GM18870 (cell line): Measurements from ENCODE around the gene GGCT.

Experiments
- ATAC-seq: cut with Tn5 transposase; IDR thresholded peaks from one replicate; pipeline ENCODE4 v1.9.1; 2021; ENCODE audit warnings: moderate library complexity; ENCODE audit not compliant: unreplicated experiment

GGCT gene

GRCh38 chr7:30465046-30465810 is 39.4 kb downstream of the GGCT start:
- no peak for ATAC-seq

DNA sequence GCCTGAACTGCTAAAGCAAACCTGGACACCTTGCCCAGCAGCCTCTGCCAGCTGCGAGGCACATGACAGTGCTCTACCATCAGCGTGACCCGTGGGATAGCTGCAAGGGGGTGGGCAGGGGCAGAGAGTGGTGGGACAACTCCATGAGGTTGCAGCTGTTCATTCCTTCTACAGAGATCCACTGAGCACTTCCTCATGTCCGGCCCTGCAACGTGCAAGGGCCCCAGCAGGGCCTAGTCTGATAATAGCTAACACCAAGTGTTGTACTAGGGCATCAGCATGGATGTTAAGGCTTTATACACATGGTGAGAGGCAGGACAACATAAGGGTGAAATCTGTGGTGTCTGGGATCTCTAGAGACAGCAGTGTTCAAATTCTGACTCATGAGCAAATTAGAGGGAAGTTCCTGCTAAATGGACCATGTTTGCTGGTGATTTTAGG is 40.4 kb downstream of the GGCT start:
- ATAC-seq: no peak

DNA sequence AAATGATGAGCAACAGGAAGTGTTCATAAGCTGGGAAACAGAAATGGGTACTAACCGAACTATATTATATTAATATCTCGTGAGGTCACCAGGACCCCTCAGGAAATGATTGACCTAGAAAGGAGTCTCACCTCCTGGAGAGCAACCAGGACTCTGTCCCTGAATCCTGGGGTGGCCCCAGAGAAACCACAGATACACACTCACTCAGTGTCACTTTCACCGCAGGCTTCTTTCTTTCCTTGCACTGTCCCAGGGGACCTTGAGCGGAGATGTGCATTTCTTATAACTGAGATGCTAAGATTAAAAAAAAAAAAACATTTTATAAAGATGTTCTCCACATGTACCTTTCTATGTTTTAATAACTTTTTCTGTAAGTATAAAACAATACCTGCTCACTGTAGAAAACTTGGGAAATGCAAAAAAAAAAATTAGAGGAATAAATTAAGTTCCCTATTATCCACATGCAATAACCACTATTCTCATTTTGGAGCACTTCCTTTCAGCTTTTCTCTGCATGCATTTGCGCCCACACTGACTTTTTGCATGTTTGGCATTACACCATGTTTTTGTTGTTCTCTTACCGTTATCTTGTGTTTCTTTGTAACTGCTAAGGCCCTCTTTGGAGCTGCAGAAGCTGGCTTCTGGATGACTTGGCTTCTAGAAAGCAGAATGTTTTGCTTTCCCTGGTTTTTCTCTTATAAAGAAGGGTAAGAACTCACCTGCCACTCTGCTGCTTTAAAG is 41.1 kb downstream of the GGCT start:
- peak; percentile 55 for ATAC-seq

- ATAC-seq: no peak
These were observed 42.5 kb downstream of the GGCT start for GRCh38 chr7:30462179-30462578.

GRCh38 chr7:30460246-30460633 is 44.4 kb downstream of the GGCT start:
- no peak for ATAC-seq

DNA sequence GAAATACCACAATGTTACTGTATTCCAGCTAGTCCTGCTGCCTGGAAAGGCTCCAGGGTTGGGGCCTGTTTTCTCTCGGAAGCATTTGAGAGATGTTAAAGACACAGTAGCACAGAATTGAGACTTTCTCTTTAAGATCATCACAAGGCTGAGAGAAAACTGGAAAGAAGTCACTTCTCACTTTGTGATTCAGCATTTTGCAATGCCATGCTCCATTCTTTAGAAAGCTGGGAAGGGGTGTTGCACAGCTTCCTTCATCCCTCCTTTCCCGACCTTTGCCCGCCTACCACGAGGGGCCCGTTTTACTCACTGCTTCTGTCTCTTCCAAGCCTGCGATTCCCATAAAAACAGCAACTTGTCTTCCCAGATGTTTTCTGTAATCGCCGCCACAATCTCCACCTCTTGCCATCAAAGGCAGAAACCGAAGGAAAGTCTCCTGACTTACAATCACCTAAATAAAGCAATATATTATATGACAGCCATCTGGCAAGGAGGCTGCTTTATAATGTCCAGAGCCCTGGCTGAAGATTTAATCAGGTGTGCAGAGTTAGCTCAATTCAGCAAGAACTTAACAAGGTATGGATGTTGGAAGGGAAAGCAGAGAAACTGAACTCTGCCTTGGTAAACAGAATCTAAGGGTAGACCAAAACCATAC is 44.9 kb downstream of the GGCT start:
- ATAC-seq: no peak

DNA sequence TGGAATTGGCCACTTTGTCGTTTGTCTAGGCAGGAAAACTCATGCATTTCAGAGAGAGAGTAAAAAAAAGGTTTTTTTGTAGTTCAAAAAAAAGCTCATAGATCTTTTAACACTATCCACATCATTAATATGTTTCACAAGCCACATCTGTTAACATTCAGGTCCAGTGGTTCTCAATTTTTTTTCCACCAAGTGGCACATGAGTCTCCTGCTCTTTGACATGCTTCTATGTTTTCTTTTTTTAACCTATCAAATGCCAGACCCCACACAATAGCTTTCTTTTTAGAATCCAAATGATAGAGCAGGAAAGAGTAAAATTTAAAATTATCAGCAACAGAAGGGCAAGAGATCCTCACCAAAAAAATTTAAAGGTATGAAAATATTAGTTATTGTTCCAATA is 46.3 kb downstream of the GGCT start:
- no peak for ATAC-seq

- no peak for ATAC-seq
These were observed 50.7 kb downstream of the GGCT start for GRCh38 chr7:30453921-30454320.

DNA sequence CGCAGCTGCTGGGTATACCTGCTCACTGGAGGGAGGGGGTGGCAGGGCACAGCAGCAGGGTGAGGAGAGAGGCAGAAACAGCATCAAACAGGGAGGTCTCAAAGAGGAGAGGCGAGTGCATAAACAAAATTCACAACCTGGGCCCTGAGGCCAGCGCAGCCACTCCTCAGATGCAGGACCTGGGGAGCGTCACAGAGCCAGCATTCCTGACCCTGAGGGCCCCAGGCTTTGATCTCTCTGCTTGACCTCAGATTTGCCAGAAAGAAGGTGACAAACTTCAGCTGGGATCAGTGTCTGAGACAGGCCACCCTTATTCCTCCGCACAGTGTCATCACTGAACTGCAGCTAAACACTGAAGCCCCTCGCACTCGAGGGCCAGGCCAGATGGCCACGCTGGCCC is 51.6 kb downstream of the GGCT start:
- ATAC-seq: no peak

DNA sequence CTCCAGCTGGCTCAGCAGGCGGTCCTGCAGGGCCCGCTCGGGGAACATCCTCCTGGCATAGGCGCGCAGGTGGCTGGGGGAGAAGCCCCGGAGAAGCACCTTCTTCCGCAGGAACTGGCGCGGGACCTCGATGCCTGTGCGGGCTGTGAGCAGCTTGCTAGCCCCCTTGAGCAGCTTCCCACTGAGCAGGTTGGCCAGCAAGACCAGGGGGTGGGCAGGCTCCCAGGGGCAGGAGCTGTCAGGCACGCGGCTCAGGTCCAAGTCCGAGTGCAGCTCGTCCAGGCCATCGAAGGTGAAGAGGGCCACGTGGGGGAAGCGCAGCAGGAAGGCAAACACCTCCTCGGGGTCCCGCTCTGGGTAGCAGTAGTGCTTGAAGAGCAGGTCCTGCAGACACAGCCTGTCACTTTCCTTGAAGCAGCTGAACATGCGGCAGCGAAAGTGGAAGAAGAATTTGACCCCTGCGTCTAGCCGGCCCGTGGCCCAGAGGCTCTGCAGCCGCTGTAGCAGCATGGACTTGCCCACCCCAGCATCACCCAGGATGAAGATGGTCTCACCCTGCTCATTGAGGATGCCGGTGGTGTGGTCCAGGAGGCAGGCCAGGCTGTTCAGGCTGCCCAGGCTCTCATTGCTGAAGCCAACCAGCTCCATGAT is 52.2 kb downstream of the GGCT start:
- ATAC-seq: no peak

DNA sequence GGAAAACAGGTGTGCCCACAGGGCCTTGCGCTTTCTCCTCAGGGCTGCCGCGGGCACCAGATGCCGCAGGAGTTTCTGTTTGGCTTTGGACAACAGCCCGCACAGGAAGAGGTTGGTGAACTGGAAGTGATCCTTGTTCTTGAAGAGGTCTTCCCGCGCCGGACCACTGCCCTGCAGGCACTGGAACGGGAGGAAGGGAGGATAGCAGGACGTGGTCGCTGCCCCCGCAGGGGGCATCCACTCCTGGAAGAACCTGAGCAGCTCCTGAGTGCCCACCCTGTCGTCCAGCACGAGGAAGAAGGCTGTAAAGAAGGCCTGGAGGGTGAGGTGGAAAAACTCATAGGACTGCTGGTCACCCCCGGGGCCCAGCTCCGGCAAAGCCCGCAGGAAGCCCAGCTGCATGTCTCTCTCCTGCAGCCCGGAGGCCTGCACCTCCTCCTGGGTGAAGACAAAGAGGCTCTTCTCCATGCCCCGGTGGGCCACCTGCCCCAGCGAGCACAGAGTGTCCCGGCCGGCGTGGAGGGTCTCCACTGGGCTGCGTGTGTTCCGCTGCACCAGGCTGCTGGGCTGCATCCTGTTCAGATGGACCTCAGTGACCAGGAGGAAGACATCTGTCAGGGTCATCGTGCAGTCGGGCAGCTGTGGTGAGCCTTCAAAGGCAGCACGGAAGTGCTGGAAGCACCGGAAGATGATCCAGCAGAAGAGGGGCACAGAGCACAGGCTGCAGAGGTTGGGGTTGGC is 52.9 kb downstream of the GGCT start:
- ATAC-seq: no peak

GRCh38 chr7:30450983-30451497 is 53.6 kb downstream of the GGCT start:
- ATAC-seq: no peak

DNA sequence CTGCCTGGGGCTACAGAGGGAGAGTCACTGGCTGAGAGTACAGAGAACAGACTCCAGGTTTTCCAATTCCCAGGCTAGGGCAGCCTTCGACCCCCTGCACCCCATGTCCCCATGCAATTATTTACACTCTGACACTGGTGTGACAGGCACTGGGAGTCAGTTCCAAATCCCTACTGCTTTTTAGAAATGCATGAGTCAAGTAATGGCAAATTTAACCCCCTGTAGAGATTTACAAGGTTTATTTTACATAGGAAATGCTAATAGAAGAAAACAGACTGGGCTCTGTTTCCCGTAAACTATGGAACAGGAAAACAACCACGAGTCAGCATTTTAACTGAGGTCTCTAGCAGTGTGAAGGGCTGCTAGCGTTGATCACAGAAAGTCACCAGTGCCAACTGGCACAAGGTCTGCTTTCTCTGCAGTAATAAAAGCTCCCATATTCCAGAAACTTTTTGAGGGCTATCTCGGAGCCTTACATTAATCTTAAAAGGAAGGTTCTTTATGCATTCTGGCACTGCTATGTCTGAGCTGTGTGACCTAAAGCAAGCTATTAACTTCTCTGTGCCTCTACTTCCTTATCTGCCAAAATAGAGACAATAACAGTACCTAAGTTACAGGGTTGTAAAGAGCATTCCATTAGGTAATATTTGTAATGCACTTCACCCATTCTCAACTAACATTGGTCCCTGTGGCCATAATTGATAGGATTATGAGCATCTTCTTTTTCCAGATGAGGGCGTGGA is 54.2 kb downstream of the GGCT start:
- no peak for ATAC-seq

- no peak for ATAC-seq
These were observed 56.0 kb downstream of the GGCT start for GRCh38 chr7:30448461-30449189.

- ATAC-seq: no peak
These were observed 57.2 kb downstream of the GGCT start for GRCh38 chr7:30447466-30447865.
